Measurements from ENCODE around the gene UCHL5.

GRCh38 chr1:193105821-193106177, 46.6 kb upstream of the UCHL5 start:
- TF ChIP-seq CTCF (IDR thresholded peaks at IDR 0.05): no peak
- no peak for TF ChIP-seq POLR2A (IDR thresholded peaks at IDR 0.05)

Data from suprapubic skin (tissue), 3 donors.